HPDE6-E6E7 (cell line): ENCODE data around the gene INTS1.

Source experiments
- DNase-seq: peaks from one replicate; pipeline ENCODE4 v3.0.0; 2011; ENCODE audit warnings: missing footprints; ENCODE audit errors: extremely low spot score

INTS1 gene

DNA sequence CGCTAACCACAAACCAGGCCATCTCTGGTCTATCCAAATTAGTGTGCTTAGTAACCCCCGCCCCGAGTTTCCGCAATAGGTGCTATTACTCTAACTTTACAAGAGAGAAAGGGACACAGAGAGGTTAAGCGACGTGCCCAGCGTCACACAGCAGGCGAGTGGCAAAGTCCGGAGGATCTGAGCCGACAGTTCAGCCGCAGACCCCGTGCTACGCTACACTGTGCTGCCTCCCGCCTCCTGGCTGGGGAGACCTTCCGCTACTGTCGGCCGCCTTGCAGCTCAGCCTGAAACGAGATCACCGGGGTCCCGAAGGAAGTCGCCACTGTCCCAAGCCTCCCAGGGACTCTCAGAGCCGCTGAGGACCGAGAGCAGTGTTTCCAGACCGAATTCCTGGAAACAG lies 799 bp downstream of the INTS1 start:
- DNase-seq, result no peak

GRCh38 chr7:1502845-1503244 lies 1.3 kb downstream of the INTS1 start:
- DNase-seq, result no peak

- no peak for DNase-seq
Observed at GRCh38 chr7:1501487-1502270, 2.5 kb downstream of the INTS1 start.

DNA sequence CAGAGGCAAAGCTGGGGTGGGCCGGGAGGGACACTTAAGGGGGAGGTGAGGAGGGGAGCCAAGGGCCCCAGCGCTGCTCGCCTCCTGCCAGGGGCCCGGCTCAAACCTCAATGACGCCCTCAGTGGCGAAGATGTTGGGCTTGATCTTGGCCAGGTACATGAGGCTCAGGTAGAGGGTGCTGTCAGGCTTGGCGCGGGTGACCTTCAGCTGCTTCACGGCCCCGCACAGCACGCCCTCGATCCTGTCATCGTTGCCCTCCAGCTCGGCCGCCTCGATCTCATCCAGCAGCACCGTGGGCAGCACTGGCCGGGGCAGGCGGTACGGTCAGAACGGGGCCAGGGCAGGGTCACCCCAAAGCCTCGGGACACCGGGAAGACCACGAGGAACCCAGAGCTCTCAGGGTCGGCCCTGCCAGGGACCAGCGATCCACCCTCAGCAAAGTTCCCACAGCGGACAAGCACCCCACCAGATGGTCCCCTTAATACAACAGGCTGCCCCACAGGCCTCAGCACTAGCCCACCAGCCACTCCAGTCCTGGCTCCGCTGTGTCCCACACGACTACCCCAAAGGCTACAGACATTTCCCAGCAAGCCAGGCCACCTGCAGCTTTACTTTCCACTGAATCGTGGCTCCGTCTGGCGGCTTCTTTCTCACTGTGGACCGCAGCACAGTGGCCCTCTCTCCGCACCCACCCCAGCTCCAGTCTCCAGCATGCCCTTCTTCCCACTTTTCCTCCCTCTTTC lies 4.0 kb downstream of the INTS1 start:
- no peak for DNase-seq

- no peak for DNase-seq
Observed at GRCh38 chr7:1499367-1500029, 4.7 kb downstream of the INTS1 start.

DNA sequence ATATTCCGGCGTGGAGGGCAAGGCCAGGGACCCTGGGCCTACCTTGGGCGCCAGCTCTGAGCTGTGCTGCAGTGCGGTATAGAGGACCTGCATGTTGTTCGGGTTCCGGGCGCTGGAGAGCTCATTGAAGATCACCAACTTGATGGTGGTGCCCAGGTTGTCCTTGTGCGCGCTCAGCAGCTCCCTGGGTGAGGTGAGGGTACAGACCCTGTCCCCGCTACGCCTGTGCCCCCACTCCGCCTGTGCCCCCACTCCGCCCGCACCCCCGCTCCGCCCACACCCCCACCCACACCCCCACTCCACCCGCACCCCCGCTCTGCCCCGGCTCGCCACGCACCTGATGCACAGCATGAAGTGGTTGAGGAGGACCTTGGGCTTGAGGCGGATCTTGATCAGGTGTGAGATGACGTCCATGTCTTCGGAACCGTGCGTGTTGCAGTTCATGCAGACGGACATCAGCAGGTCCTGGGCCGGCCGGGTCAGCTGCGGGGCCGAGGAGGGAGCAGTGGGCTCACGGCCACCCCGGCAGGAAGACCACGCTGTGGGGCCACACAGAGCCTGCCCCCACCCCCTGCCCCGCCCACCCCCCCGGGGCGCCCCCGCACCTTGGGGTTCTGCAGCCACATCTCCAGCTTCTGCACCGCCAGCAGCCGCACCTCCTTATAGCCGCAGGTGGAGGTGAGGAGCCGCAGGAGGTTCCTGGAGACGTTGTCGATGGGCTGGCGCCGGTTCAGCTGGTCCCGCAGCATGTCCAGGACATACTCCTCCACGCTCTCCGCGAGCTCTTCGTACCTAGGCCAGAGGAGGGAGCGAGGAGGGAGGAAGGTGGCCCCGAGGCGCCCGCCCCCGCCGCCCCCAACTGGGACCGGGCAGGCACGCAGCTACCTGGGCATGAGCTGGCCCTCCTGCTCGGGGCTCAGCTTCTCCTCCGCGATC lies 5.6 kb downstream of the INTS1 start:
- no peak for DNase-seq

DNA sequence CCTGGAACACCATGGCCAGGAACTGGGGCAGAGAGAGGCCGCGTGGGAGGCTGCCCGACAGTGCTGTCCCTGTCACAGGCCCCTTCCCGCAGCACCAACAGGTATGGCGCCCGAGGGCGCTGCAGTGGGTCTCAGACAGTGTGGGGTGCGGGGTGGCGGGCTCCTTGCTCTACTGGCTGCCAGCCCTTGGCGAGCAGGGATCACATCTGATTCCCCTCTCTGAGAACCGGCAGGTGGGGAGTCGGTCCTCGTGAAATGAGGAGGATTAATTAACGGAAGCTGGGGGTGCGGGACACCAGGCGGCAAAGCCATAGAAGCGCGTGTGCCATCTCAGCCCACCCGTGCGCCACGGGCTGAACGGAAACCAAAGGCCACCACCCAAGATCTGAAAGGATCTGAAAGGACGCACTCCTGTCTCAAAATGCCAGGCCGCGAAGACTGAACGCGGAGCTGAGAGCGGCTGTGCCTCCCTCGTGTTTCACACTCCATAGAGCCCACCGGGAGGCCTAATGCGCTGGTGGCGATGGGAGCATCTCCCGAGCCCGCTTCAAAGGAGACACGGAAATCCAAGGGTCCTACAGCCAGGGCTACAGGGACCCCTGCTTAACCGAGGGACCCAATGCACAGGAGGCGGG lies 6.8 kb downstream of the INTS1 start:
- no peak for DNase-seq

- DNase-seq, result no peak
Observed at GRCh38 chr7:1496531-1497292, 7.5 kb downstream of the INTS1 start.

- no peak for DNase-seq
Observed at GRCh38 chr7:1495564-1496242, 8.5 kb downstream of the INTS1 start.

DNA sequence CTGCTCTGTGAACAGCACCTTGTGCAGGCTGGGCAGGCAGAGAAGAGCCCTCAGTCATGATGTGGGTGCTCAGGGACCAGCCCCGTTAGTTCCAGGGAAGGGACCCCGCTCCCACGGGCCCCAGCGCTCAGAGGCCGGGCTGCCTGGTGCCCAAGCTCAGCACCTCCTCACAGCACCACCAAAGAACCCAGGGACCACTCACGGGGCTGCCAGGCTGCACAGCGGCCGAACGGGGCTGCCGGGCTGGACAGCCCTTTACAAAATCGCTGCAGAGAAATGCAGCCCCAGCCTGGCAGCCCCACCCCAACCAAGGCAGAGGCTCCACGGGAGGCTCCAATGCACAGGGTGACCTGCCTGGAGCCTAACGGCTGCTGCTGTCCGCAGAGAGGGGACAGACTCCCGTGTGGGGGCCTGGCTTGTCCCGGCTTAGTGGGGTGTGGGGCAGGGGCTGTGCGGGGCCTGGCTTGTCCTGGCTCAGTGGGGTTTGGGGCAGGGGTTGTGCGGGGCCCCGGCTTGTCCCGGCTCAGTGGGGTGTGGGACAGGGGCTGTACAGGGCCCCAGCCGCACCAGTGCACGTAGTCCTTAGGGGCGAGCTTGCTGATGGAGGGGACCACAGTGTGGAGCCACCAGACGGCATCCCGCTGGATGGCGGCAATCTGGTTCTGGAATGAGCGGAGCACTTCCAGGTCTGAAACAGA lies 9.2 kb downstream of the INTS1 start:
- no peak for DNase-seq

- DNase-seq, result no peak
Observed at GRCh38 chr7:1494447-1494846, 9.7 kb downstream of the INTS1 start.

GRCh38 chr7:1493571-1493970 lies 10.6 kb downstream of the INTS1 start:
- no peak for DNase-seq

GRCh38 chr7:1493129-1493528 lies 11.1 kb downstream of the INTS1 start:
- no peak for DNase-seq

DNA sequence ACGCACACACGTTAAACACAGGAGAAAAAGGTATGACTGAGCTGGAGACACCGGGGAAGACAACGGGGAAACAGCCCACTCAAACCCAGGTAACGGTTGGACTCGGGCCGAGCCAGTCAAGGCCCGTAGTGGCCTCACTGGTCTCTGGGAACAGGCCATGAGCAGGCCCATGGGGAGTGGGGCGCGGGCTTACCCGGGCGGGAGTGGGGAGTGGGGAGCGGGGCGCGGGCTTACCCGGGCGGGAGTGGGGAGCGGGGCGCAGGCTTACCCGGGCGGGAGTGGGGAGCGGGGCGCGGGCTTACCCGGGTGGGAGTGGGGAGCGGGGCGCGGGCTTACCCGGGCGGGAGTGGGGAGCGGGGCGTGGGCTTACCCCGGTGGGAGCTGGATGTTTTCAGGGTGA lies 11.5 kb downstream of the INTS1 start:
- DNase-seq, result no peak

DNA sequence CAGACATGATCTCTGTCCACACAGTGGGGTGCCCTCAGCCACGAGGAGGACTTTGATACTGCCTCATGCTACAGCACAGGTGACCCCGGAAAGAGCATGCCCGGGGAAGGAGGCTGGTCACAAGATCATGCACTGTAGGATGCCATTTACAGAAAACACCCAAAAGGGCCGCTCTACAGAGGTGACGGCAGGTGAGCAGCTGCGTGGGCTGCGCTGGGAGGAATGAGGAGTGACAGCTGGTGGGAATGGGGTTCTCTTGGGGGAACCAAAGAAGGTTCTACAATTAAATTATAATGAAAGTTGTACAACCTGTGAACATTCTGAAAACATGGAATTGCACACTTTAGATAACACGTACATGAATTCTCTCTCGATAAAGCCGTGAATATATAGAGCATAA lies 12.0 kb downstream of the INTS1 start:
- DNase-seq, result no peak

GRCh38 chr7:1490837-1491236 lies 13.4 kb downstream of the INTS1 start:
- DNase-seq, result no peak

- no peak for DNase-seq
Observed at GRCh38 chr7:1489336-1489735, 14.9 kb downstream of the INTS1 start.

DNA sequence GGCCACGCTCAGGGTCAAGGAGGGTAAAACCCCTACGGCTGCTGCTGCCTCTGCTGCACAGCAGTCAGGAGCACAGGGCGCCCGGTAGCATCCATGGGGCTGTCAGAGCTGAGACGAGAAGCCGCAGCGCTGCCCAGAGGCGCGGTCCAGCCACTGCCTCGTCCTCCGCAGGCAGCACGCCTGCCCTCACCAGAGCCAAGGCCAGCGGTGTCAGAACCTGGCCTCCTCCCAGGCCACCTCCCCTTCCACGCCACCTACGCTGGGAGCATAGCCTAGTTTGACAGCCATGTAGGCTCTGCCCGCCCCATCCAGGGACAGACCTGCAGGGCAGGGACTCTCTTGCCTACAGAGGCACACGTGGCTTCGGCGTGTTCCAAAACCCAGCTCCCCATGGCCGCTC lies 16.2 kb downstream of the INTS1 start:
- DNase-seq, result no peak

DNA sequence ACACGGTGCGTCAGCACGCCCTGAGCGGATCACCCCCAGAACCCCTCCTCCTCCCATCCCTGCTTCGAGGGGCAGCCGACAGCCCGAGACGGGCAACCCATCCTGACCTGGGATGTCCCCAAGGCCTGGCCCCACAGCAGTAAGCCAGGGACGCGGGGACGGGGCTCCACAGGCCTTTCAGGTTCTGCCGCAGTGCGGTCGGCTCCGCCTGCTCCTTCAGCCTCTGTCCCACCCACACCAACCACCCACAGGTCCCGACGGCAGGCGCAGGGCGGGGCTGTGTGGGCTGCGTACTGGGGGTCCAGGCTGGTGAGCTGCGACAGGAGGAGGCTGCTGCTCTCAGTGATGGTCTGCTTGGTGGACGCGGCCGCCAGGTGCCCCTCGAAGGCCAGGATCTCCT lies 16.7 kb downstream of the INTS1 start:
- DNase-seq, result no peak
